ENCODE measurements around the gene CCDC85C.

- no peak for TF ChIP-seq KDM1A (IDR thresholded peaks at IDR 0.05; ENCODE audit: borderline replicate concordance)
- TF ChIP-seq ZBTB11 (CRISPR knock-in tag; IDR thresholded peaks at IDR 0.05), result no peak
- no peak for TF ChIP-seq ETV6 (conservative IDR thresholded peaks at IDR 0.05 in 1 of 2, IDR thresholded peaks at IDR 0.05 in 1 of 2; ENCODE audit: borderline replicate concordance in 1 of 2, low read depth in 1 of 2)
- no peak for TF ChIP-seq USF1 (IDR thresholded peaks at IDR 0.05; ENCODE audit: borderline replicate concordance, extremely low read length, insufficient read depth, low read depth, low read length)
- no peak for TF ChIP-seq CTCF (IDR thresholded peaks at IDR 0.05 in 2 of 3, conservative IDR thresholded peaks at IDR 0.05 in 1 of 3; ENCODE audit: control insufficient read depth in 2 of 3, extremely low read depth in 1 of 3, insufficient read depth in 1 of 3, low read depth in 3 of 3, low read length in 3 of 3)
- no peak for TF ChIP-seq CREB1 (IDR thresholded peaks at IDR 0.05; ENCODE audit: low read depth)
- TF ChIP-seq POLR2AphosphoS2 (IDR thresholded peaks at IDR 0.05; ENCODE audit: low read depth, low read length), result no peak
- TF ChIP-seq RFX5 (IDR thresholded peaks at IDR 0.05; ENCODE audit: low read depth, low read length), result no peak
- no peak for TF ChIP-seq SP1 (IDR thresholded peaks at IDR 0.05; ENCODE audit: low read depth, low read length)
Observed at GRCh38 chr14:99560922-99561683, 42.9 kb downstream of the CCDC85C start.

All from GM12878 (cell line).